Kidney (tissue), 14 donors: ENCODE results near the gene FBXO34. TPM values are rescaled to one million over a fixed set of nuclear protein-coding genes. Genes with fewer than 3 reads are reported as not detected.

Experiments used
- DNase-seq, 5 donors: peaks; one replicate each; pipeline ENCODE4 v3.0.0-alpha.2; 2013 to 2020
- FAIRE-seq: peaks from 2 replicates; lab custom pipeline; 2012; peaks lifted over from hg19 to GRCh38; lab: Jason Lieb, UNC
- H3K27ac ChIP-seq, 2 donors: one replicate each; pipeline ENCODE4 v1.7.0; 2013; ENCODE audit warnings: low read depth in 2 of 2, low read length in 2 of 2, inconsistent platforms in 1 of 2
- H3K27me3 ChIP-seq: one replicate; pipeline ENCODE4 v1.7.1; 2013; ENCODE audit warnings: low read length, inconsistent platforms; ENCODE audit not compliant: control insufficient read depth, insufficient read depth
- H3K36me3 ChIP-seq, 3 donors: one replicate each; pipeline versions ENCODE4 v1.7.0 to v1.7.1; 2013; ENCODE audit warnings: low read length in 3 of 3, control low read depth in 1 of 3, inconsistent platforms in 1 of 3; ENCODE audit not compliant: insufficient read depth in 3 of 3, control insufficient read depth in 2 of 3
- H3K4me1 ChIP-seq, 3 donors: one replicate each; pipeline versions ENCODE4 v1.7.0 to v1.7.1; 2013; ENCODE audit warnings: low read length in 3 of 3, inconsistent platforms in 1 of 3, low read depth in 1 of 3; ENCODE audit not compliant: control insufficient read depth in 2 of 3, insufficient read depth in 2 of 3
- H3K4me3 ChIP-seq, 3 donors: one replicate each; pipeline versions ENCODE4 v1.7.0 to v1.8.1; 2013; ENCODE audit warnings: low read length in 3 of 3, control low read depth in 1 of 3, inconsistent platforms in 1 of 3
- H3K9ac ChIP-seq, 3 donors: one replicate each; pipeline versions ENCODE4 v1.7.0 to v1.7.1; 2013; ENCODE audit warnings: low read length in 3 of 3, control low read depth in 1 of 3, inconsistent platforms in 1 of 3
- H3K9me3 ChIP-seq, 3 donors: one replicate each; pipeline versions ENCODE4 v1.7.0 to v1.7.1; 2013; ENCODE audit warnings: low read length in 3 of 3, control low read depth in 1 of 3, inconsistent platforms in 1 of 3; ENCODE audit not compliant: control insufficient read depth in 2 of 3, insufficient read depth in 1 of 3
- intact Hi-C: fragments of 100-400 bp; cut with DNase I; formaldehyde crosslinking; loops from one replicate; pipeline ENCODE4 v1.11.1; 2022
- polyA plus RNA-seq: library from polyadenylated mRNA; stranded (reverse); fragments of 350-450 nt; fragmentation: Illumina TruSeq; extraction: RNeasy Lipid Tissue Mini Kit (QIAGEN cat#74804); gene quantifications from one replicate; pipeline ENCODE4 v1.2.3, GENCODE V29; 2014; ENCODE audit warnings: low read depth, low replicate concordance; ENCODE audit not compliant: insufficient read depth
- total RNA-seq: library from RNA; stranded (reverse); fragmentation: NEBNext Ultra II Directional; extraction: Animal tissue kit (Norgen Biotek cat#: 25700); gene quantifications from one replicate; pipeline ENCODE4 v1.2.1, GENCODE V29; 2021
- TF ChIP-seq, protein P1 (sequence below): IDR thresholded peaks from 3 replicates; pipeline ENCODE4 v1.5.1; 2012; ENCODE audit warnings: mild to moderate bottlenecking, moderate library complexity, borderline replicate concordance; ENCODE audit not compliant: insufficient read depth; ENCODE audit errors: extremely low read depth
- donor health status: control.
- donor health status: control.
- donor health status: control.
- donor health status: control.
- donor health status: control.
- donor health status: DM: yes; HTN: yes; CAD: no.
- donor health status: Normal renal cell carcinoma (clear cell type).

Gene FBXO34
- total and polyA plus RNA-seq, 2 donors from 2014 or later = 12.8 to 38.5 TPM

DNA sequence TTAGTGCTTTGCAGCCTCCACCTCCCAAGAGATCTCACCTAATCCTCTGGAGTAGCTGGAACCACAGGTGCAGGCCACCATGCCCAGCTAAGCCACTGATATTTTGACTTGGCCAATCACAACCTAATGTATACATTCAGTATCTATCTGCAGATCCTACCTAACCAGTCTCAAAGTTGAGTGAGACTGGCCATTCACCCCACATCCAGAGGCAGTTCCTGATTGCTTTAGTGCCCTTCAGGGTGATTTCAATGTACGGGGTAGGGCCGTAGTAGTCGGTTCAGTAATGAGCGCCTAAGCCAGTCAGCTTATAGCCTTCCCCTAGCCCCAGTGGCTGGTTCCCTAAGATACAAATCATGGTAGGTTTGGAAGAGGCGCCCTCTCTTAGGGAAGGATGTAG lies 27.4 kb upstream of the FBXO34 start:
- H3K9ac ChIP-seq = no peak overlapping the region
- no peak overlapping the region for H3K27ac ChIP-seq

GRCh38 chr14:55245657-55246268 lies 25.5 kb upstream of the FBXO34 start:
- Histone ChIP-seq H3K27ac (no peak overlapping the region), H3K27me3 (peaks cover 3% of the 10 kb centered on the region), H3K9ac (no peak overlapping the region), H3K4me3 (no peak overlapping the region), H3K9me3 (no peaks in the 10 kb centered on the region), H3K4me1 (no peaks in the 10 kb centered on the region), H3K36me3 (no peaks in the 10 kb centered on the region)
- TF ChIP-seq, protein P1, sequence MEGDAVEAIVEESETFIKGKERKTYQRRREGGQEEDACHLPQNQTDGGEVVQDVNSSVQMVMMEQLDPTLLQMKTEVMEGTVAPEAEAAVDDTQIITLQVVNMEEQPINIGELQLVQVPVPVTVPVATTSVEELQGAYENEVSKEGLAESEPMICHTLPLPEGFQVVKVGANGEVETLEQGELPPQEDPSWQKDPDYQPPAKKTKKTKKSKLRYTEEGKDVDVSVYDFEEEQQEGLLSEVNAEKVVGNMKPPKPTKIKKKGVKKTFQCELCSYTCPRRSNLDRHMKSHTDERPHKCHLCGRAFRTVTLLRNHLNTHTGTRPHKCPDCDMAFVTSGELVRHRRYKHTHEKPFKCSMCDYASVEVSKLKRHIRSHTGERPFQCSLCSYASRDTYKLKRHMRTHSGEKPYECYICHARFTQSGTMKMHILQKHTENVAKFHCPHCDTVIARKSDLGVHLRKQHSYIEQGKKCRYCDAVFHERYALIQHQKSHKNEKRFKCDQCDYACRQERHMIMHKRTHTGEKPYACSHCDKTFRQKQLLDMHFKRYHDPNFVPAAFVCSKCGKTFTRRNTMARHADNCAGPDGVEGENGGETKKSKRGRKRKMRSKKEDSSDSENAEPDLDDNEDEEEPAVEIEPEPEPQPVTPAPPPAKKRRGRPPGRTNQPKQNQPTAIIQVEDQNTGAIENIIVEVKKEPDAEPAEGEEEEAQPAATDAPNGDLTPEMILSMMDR = peak; percentile 55
- peak; percentile 46 for FAIRE-seq
- intact Hi-C loops = no loop called here
- peak in 2 of 5 donors; percentile 12 to 44 for DNase-seq

More for the DNA sequence above, 27.4 kb upstream of the FBXO34 start:
- FAIRE-seq (no peak), DNase-seq (no peak)
- H3K27me3 ChIP-seq = peaks cover 12% of the 10 kb centered on the region
- TF ChIP-seq, protein P1 = no peak
- no peaks in the 10 kb centered on the region for H3K36me3 ChIP-seq
- H3K9me3 ChIP-seq = no peaks in the 10 kb centered on the region
- no peaks in the 10 kb centered on the region for H3K4me1 ChIP-seq
- intact Hi-C loops = no loop called here
- no peak overlapping the region for H3K4me3 ChIP-seq

- FAIRE-seq (no peak), DNase-seq (no peak)
- Histone ChIP-seq H3K4me1 (no peaks in the 10 kb centered on the region), H3K27ac (no peak overlapping the region), H3K9ac (no peak overlapping the region), H3K36me3 (no peaks in the 10 kb centered on the region), H3K4me3 (no peak overlapping the region), H3K9me3 (no peaks in the 10 kb centered on the region), H3K27me3 (no peaks in the 10 kb centered on the region)
- intact Hi-C loops = no loop called here
- TF ChIP-seq, protein P1 = no peak
These were observed 22.8 kb upstream of the FBXO34 start for GRCh38 chr14:55248411-55248810.

GRCh38 chr14:55249423-55249822 lies 21.8 kb upstream of the FBXO34 start:
- no peaks in the 10 kb centered on the region for H3K27me3 ChIP-seq
- H3K27ac ChIP-seq = no peak overlapping the region
- intact Hi-C loops = no loop called here
- TF ChIP-seq, protein P1 = no peak
- no peaks in the 10 kb centered on the region for H3K9me3 ChIP-seq
- no peak overlapping the region for H3K4me3 ChIP-seq
- H3K9ac ChIP-seq = no peak overlapping the region
- no peak for FAIRE-seq
- no peak for DNase-seq
- H3K36me3 ChIP-seq = no peaks in the 10 kb centered on the region
- no peaks in the 10 kb centered on the region for H3K4me1 ChIP-seq
